ENCODE results near the gene C4orf33. TPM values are rescaled to one million over a fixed set of nuclear protein-coding genes. Genes with fewer than 3 reads are reported as not detected.
A peak's percentile ranks its signal among the peaks of the same experiment; 100 is the strongest.

The C4orf33 gene
- total and polyA plus RNA-seq, 9 of the 15 experiments (the other 6 are each of a cell fraction or from before 2014, with no cell fraction given), result 16.7 to 42.0 (median 27.5) TPM

GRCh38 chr4:129095811-129096454 is at the start of gene C4orf33 (continued):
- TF ChIP-seq NR2C1 (IDR thresholded peaks at IDR 0.05) (0 out of 2 replicates have a peak, but pooled peaks have one; percentile 25), NR2C1 (tag; IDR thresholded peaks at IDR 0.05) (no peak), ZNF124 (CRISPR knock-in tag; IDR thresholded peaks at IDR 0.05) (no peak), POLR2B (IDR thresholded peaks at IDR 0.05; ENCODE audit: low read depth, partially characterized antibody) (peak; percentile 80), SRF (CRISPR knock-in tag; IDR thresholded peaks at IDR 0.05) (peak in 1 of 2 experiments; percentile 41; a peak in 1 of 4 replicates), ZNF140 (CRISPR knock-in tag; IDR thresholded peaks at IDR 0.05) (no peak), KLF10 (CRISPR knock-in tag; IDR thresholded peaks at IDR 0.05) (no peak), TFE3 (CRISPR knock-in tag; IDR thresholded peaks at IDR 0.05) (no peak), ZNF586 (CRISPR knock-in tag; conservative IDR thresholded peaks at IDR 0.05) (no peak), RBBP5 (IDR thresholded peaks at IDR 0.05; ENCODE audit: borderline replicate concordance, insufficient read depth, low read length, poor library complexity, severe bottlenecking) (no peak), NFIC (IDR thresholded peaks at IDR 0.05) (no peak), TAF15 (IDR thresholded peaks at IDR 0.05; ENCODE audit: low read depth, low read length) (no peak), HEY1 (CRISPR knock-in tag; IDR thresholded peaks at IDR 0.05; ENCODE audit: borderline replicate concordance) (no peak), ZBTB5 (IDR thresholded peaks at IDR 0.05) (peak; percentile 66; the same call in 1 of the 2 replicates), ZNF511 (CRISPR knock-in tag; IDR thresholded peaks at IDR 0.05) (no peak), ZKSCAN1 (IDR thresholded peaks at IDR 0.05; ENCODE audit: low read depth, low read length) (no peak), GTF2B (IDR thresholded peaks at IDR 0.05; ENCODE audit: extremely low read depth, insufficient read length) (no peak), MED1 (CRISPR knock-in tag; IDR thresholded peaks at IDR 0.05; ENCODE audit: borderline replicate concordance) (no peak), ZNF830 (CRISPR knock-in tag; IDR thresholded peaks at IDR 0.05) (no peak), SMARCE1 (IDR thresholded peaks at IDR 0.05) (peak; percentile 81), SMAD2 (IDR thresholded peaks at IDR 0.05; ENCODE audit: low read depth, low read length) (no peak), PTRF (tag; IDR thresholded peaks at IDR 0.05) (no peak)
- TF ChIP-seq, protein P1, sequence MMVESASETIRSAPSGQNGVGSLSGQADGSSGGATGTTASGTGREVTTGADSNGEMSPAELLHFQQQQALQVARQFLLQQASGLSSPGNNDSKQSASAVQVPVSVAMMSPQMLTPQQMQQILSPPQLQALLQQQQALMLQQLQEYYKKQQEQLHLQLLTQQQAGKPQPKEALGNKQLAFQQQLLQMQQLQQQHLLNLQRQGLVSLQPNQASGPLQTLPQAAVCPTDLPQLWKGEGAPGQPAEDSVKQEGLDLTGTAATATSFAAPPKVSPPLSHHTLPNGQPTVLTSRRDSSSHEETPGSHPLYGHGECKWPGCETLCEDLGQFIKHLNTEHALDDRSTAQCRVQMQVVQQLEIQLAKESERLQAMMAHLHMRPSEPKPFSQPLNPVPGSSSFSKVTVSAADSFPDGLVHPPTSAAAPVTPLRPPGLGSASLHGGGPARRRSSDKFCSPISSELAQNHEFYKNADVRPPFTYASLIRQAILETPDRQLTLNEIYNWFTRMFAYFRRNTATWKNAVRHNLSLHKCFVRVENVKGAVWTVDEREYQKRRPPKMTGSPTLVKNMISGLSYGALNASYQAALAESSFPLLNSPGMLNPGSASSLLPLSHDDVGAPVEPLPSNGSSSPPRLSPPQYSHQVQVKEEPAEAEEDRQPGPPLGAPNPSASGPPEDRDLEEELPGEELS (CRISPR knock-in tag; IDR thresholded peaks at IDR 0.05; ENCODE audit: borderline replicate concordance), result no peak

Measured in K562 (cell line).